Mucosa of descending colon (tissue), 3 donors: Measurements from ENCODE around the gene TAF1. TPM values are rescaled to one million over a fixed set of nuclear protein-coding genes. Genes with fewer than 3 reads are reported as not detected.
"Not testable (repeated sequence)": the region's sequence is repeated elsewhere in the genome, so short reads cannot be mapped to it uniquely, and the experiment has no call there.

Source experiments
- ATAC-seq: fragments of 200-7000 bp; cut with Tn5 transposase; one replicate; pipeline ENCODE4 v1.9.1; 2020; ENCODE audit warnings: mild to moderate bottlenecking, moderate library complexity
- DNase-seq, 3 donors: peaks; one replicate each; pipeline ENCODE4 v3.0.0-alpha.2; 2020
- H3K36me3 ChIP-seq: fragments of 200-600 bp; one replicate; pipeline ENCODE4 v1.8.0; 2021; ENCODE audit warnings: low read depth, mild to moderate bottlenecking
- H3K4me1 ChIP-seq: fragments of 200-600 bp; one replicate; pipeline ENCODE4 v1.8.0; 2021; ENCODE audit warnings: low read depth, mild to moderate bottlenecking
- H3K4me3 ChIP-seq: fragments of 200-600 bp; one replicate; pipeline ENCODE4 v1.8.0; 2021; ENCODE audit warnings: mild to moderate bottlenecking
- H3K9me3 ChIP-seq: fragments of 200-600 bp; one replicate; pipeline ENCODE4 v1.8.0; 2021; ENCODE audit warnings: mild to moderate bottlenecking
- CTCF ChIP-seq: fragments of 200-600 bp; IDR thresholded peaks from one replicate; pipeline ENCODE4 v1.8.0; 2022; ENCODE audit warnings: antibody characterized with exemption, mild to moderate bottlenecking
- intact Hi-C, 2 donors: fragments of 100-400 bp; cut with DNase I in 1 of 2; cut with micrococcal nuclease in 1 of 2; formaldehyde crosslinking; loops; one replicate each; pipeline versions ENCODE4 v1.11.0 to v1.11.1; 2022; cut with DNase I, micrococcal nuclease
- total RNA-seq, 3 donors: library from RNA; stranded (reverse); fragmentation: NEBNext Ultra II Directional in 2 of 3; extraction: Animal tissue kit (Norgen Biotek cat#: 25700) in 2 of 3; gene quantifications; one replicate each; pipeline versions ENCODE4 v1.2.1 to v1.2.4, GENCODE V29; 2021 to 2023
- donor health status: DM: no; HTN: no; CAD: no; lungs with moderate emphysema.
- donor health status: DM: no; HTN: no; CAD: no.
- donor health status: DM: no; HTN: yes; CAD: no.

Gene TAF1
- total RNA-seq, 3 donors from 2014 or later = 28.2 to 44.8 (median 35.4) TPM

- no peak for TF ChIP-seq CTCF
- Histone ChIP-seq H3K4me3 (no peak overlapping the region), H3K36me3 (no peaks in the 10 kb centered on the region), H3K9me3 (peaks cover 6% of the 10 kb centered on the region), H3K4me1 (no peaks in the 10 kb centered on the region)
- no peak for ATAC-seq
- no peak for DNase-seq
- intact Hi-C loops = no loop called here
Observed at GRCh38 chrX:71326394-71326793, 39.8 kb upstream of the TAF1 start.

- DNase-seq, H3K9me3 ChIP-seq, H3K4me3 ChIP-seq, H3K4me1 ChIP-seq, ATAC-seq, intact Hi-C loops, H3K36me3 ChIP-seq: not testable (repeated sequence)
Observed at GRCh38 chrX:71349151-71349665, 16.9 kb upstream of the TAF1 start.

- H3K4me3 ChIP-seq, DNase-seq, H3K9me3 ChIP-seq, intact Hi-C loops, H3K4me1 ChIP-seq, H3K36me3 ChIP-seq, ATAC-seq: not testable (repeated sequence)
Observed at GRCh38 chrX:71349867-71350266, 16.3 kb upstream of the TAF1 start.

GRCh38 chrX:71352439-71352838, 13.7 kb upstream of the TAF1 start:
- H3K4me3 ChIP-seq, intact Hi-C loops, H3K9me3 ChIP-seq, DNase-seq, ATAC-seq, H3K4me1 ChIP-seq, H3K36me3 ChIP-seq: not testable (repeated sequence)

GRCh38 chrX:71364221-71364620, 1.9 kb upstream of the TAF1 start:
- Histone ChIP-seq H3K9me3 (no peaks in the 10 kb centered on the region), H3K4me1 (peaks cover 6% of the 10 kb centered on the region), H3K36me3 (no peaks in the 10 kb centered on the region), H3K4me3 (no peak overlapping the region)
- intact Hi-C loops = no loop called here
- DNase-seq = no peak
- no peak for TF ChIP-seq CTCF
- no peak for ATAC-seq

GRCh38 chrX:71365356-71365874, 742 bp upstream of the TAF1 start:
- TF ChIP-seq CTCF = no peak
- no peak for ATAC-seq
- Histone ChIP-seq H3K4me3 (peak overlapping the region; percentile 24), H3K4me1 (peaks cover 6% of the 10 kb centered on the region), H3K36me3 (no peaks in the 10 kb centered on the region), H3K9me3 (no peaks in the 10 kb centered on the region)
- intact Hi-C loops = no loop called here
- DNase-seq = no peak

GRCh38 chrX:71366674-71367256, 608 bp downstream of the TAF1 start:
- Histone ChIP-seq H3K4me1 (peaks cover 6% of the 10 kb centered on the region), H3K9me3 (no peaks in the 10 kb centered on the region), H3K4me3 (peak overlapping the region; percentile 51), H3K36me3 (no peaks in the 10 kb centered on the region)
- DNase-seq (peak; percentile 19 to 56 (median 36)), ATAC-seq (peak; percentile 17)
- TF ChIP-seq CTCF = no peak
- intact Hi-C loops = no loop called here
